Transverse colon (tissue), 4 donors: ENCODE data around the gene HACD1. TPM values are rescaled to one million over a fixed set of nuclear protein-coding genes. Genes with fewer than 3 reads are reported as not detected.

Experiments
- DNase-seq: peaks from one replicate; pipeline ENCODE4 v3.0.0-alpha.2; 2019
- H3K27ac ChIP-seq, 4 donors: fragments of 200-600 bp; sonication (generic); 2 replicates each; pipeline ENCODE4 v1.5.1; 2016 to 2018; ENCODE audit warnings: inconsistent platforms in 4 of 4
- H3K27me3 ChIP-seq: fragments of 200-600 bp; sonication (generic); 2 replicates; pipeline ENCODE4 v1.5.1; 2017; ENCODE audit warnings: inconsistent platforms
- H3K36me3 ChIP-seq, 4 donors: fragments of 200-600 bp; sonication (generic); 2 replicates each; pipeline ENCODE4 v1.5.1; 2017 to 2019; ENCODE audit warnings: inconsistent platforms in 4 of 4
- H3K4me1 ChIP-seq, 4 donors: fragments of 200-600 bp; sonication (generic); 2 replicates each; pipeline ENCODE4 v1.5.1; 2017 to 2020; ENCODE audit warnings: inconsistent platforms in 4 of 4
- H3K4me3 ChIP-seq, 4 donors: fragments of 200-600 bp; sonication (generic); 1 replicate in 1 of 4; 2 replicates in 3 of 4; pipeline versions ENCODE4 v1.5.1 to v1.6.1; 2017 to 2019; ENCODE audit warnings: inconsistent platforms in 4 of 4
- H3K9me3 ChIP-seq, 2 donors: fragments of 200-600 bp; sonication (generic); 2 replicates each; pipeline ENCODE4 v1.5.1; 2017 to 2019; ENCODE audit warnings: inconsistent platforms in 2 of 2
- EP300 ChIP-seq: sonication (generic); formaldehyde crosslinking; IDR thresholded peaks from one replicate; pipeline ENCODE4 v1.6.1; 2017; ENCODE audit warnings: antibody characterized with exemption, low read depth
- POLR2A ChIP-seq: fragments of 450-650 bp; IDR thresholded peaks from one replicate; pipeline ENCODE4 v1.6.1; 2016; ENCODE audit warnings: antibody characterized with exemption, mild to moderate bottlenecking, moderate library complexity
- POLR2AphosphoS5 ChIP-seq, 3 donors: sonication (generic); formaldehyde crosslinking; IDR thresholded peaks; one replicate each; pipeline ENCODE4 v1.6.1; 2016; ENCODE audit warnings: antibody characterized with exemption in 3 of 3
- WGBS, 2 donors: methylation state at CpG; one replicate each; pipeline ENCODE4 v1.1.5; 2018; ENCODE audit warnings: low coverage in 1 of 2; 5-methylcytosine and 5-hydroxymethylcytosine counted together
- in situ Hi-C, 4 donors: fragments of 200-750 bp; cut with MboI; loops; one replicate each; pipeline versions ENCODE4 v1.15.0 to v1.15.1; 2017; ENCODE audit warnings: low sequenced_read_pairs in 3 of 4, low pct_ligation_motif_present in 1 of 4, low pct_unique_long_range_greater_than_20kb in 1 of 4
- intact Hi-C: fragments of 100-400 bp; cut with DNase I; formaldehyde crosslinking; loops from one replicate; pipeline ENCODE4 v1.15.1; 2023; ENCODE audit warnings: low total_unique reads
- total RNA-seq, 4 donors: library from RNA; depleted of rRNA; stranded (reverse); fragments of >200 nt; gene quantifications; one replicate each; pipeline ENCODE4 v1.1.0, GENCODE V29; 2016
- TF ChIP-seq, protein P1 (sequence below), 5 experiments: fragments of 200-600 bp in 3 of 5; fragments of 450-650 bp in 2 of 5; sonication (generic) in 3 of 5; IDR thresholded peaks; 1 replicate in 2 of 5; 2 replicates in 3 of 5; pipeline ENCODE4 v1.5.1; 2016 to 2017; ENCODE audit warnings: antibody characterized with exemption in 5 of 5, inconsistent platforms in 3 of 5, mild to moderate bottlenecking in 2 of 5, moderate library complexity in 1 of 5

Gene HACD1
- total RNA-seq, 4 donors from 2014 or later, result 6.7 to 52.3 (median 16.5) TPM; not detected in 1

DNA sequence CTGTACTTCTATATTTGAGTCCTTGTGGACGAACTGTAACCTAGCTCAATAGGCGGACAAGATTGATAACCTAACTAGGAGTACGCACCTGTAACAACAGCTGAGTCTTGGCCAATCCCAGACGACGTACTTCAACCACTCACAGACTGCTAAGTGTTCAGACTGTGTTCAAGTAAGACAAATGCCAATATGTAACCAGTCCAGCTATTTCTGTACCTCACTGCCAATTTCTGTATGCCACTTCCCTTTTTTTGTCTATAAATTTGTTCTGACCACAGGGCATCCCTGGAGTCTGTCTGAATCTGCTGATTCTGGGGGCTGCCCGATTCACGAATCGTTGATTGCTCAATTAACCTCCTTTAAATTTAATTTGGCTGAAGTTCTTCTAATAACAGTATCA, 32.2 kb downstream of the HACD1 start:
- 69 to 70% methylated on average over 8 of the region's 8 CpGs for WGBS, 2 donors
- DNase-seq, result no peak
- Histone ChIP-seq H3K4me1 (no peaks in the 10 kb centered on the region), H3K27ac (no peak overlapping the region), H3K36me3 (no peaks in the 10 kb centered on the region), H3K9me3 (no peaks in the 10 kb centered on the region), H3K4me3 (no peak overlapping the region), H3K27me3 (no peaks in the 10 kb centered on the region)
- in situ Hi-C loops, result no loop called here
- intact Hi-C loops, result no loop called here
- TF ChIP-seq, protein P1, sequence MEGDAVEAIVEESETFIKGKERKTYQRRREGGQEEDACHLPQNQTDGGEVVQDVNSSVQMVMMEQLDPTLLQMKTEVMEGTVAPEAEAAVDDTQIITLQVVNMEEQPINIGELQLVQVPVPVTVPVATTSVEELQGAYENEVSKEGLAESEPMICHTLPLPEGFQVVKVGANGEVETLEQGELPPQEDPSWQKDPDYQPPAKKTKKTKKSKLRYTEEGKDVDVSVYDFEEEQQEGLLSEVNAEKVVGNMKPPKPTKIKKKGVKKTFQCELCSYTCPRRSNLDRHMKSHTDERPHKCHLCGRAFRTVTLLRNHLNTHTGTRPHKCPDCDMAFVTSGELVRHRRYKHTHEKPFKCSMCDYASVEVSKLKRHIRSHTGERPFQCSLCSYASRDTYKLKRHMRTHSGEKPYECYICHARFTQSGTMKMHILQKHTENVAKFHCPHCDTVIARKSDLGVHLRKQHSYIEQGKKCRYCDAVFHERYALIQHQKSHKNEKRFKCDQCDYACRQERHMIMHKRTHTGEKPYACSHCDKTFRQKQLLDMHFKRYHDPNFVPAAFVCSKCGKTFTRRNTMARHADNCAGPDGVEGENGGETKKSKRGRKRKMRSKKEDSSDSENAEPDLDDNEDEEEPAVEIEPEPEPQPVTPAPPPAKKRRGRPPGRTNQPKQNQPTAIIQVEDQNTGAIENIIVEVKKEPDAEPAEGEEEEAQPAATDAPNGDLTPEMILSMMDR (IDR thresholded peaks at IDR 0.05), result no peak
- no peak for TF ChIP-seq POLR2A
- TF ChIP-seq EP300, result no peak
- no peak for TF ChIP-seq POLR2AphosphoS5 (IDR thresholded peaks at IDR 0.05)

DNA sequence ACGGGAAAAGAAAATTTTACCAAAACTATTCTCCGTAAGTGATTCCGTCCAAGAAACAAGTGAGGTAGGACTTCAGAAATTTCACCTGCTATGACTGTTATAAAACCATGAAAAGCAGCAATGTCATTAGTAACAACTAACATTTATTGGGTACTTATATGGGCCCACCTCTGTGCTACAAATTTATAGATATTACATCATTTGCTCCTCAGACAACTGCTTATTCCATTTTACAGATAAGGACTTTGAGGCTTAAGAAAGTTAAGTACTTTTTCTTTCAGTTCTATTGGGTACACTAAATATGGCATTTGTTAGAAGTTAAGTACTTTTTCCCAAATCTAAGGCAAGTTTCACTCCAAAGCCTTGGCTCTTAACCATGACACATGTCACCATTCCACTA, 36.3 kb downstream of the HACD1 start:
- no peak overlapping the region for H3K27ac ChIP-seq
- DNase-seq, result no peak
- no peaks in the 10 kb centered on the region for H3K4me1 ChIP-seq
- no peaks in the 10 kb centered on the region for H3K36me3 ChIP-seq
- TF ChIP-seq POLR2AphosphoS5 (IDR thresholded peaks at IDR 0.05) (no peak), EP300 (no peak), POLR2A (no peak)
- TF ChIP-seq, protein P1 (IDR thresholded peaks at IDR 0.05), result no peak
- 78 to 87% methylated on average over 3 of the region's 3 CpGs for WGBS, 2 donors
- in situ Hi-C loops (no loop called here), intact Hi-C loops (no loop called here)
- no peaks in the 10 kb centered on the region for H3K27me3 ChIP-seq
- H3K9me3 ChIP-seq, result no peaks in the 10 kb centered on the region
- H3K4me3 ChIP-seq, result no peak overlapping the region

DNA sequence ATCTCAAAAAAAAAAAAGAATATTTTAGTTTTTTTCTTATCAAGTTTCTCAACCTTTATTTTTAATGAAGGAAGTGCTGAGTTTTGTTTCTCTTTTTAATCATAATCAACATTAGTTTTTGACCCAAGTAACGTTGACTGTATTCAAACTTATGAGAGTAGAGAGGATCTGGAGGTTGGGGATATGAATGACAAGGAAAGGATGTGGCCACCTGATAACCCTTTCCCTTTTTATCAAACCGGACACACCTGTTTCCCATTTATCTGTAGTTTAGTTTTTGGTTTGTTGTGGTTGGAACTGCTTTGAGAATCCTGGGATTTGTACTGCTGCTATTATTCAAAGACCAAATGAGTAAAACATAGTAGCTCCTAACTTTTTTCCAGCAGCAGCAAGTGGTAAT, 38.6 kb downstream of the HACD1 start:
- WGBS, 2 donors, result 60 to 67% methylated on average over 2 of the region's 2 CpGs
- Histone ChIP-seq H3K9me3 (no peaks in the 10 kb centered on the region), H3K27ac (no peak overlapping the region), H3K4me3 (no peak overlapping the region), H3K4me1 (no peaks in the 10 kb centered on the region), H3K36me3 (no peaks in the 10 kb centered on the region), H3K27me3 (no peaks in the 10 kb centered on the region)
- intact Hi-C loops (no loop called here), in situ Hi-C loops (no loop called here)
- TF ChIP-seq EP300 (no peak), POLR2A (no peak), POLR2AphosphoS5 (IDR thresholded peaks at IDR 0.05) (no peak)
- TF ChIP-seq, protein P1 (IDR thresholded peaks at IDR 0.05), result no peak
- DNase-seq, result no peak

DNA sequence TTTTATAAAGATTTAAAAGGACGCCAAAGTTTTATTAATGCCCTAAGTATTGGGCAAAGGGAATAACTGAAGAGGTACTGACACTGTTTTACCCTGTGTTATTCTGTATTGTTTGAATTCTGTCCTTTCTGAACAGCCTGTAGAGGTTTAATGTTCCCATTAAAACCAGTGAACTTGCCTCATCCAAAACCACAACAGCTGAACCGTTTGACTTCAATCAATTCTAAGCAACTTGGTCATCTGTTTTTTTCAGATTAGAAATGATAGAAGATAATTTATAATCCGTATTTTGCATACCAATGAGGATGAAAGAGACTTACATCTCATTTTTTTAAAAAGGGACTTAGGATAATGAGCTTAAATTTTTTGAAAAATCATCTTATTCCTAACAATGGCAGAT, 40.4 kb downstream of the HACD1 start:
- DNase-seq, result no peak
- Histone ChIP-seq H3K4me3 (no peak overlapping the region), H3K9me3 (no peaks in the 10 kb centered on the region), H3K4me1 (no peaks in the 10 kb centered on the region), H3K27me3 (no peaks in the 10 kb centered on the region), H3K27ac (no peak overlapping the region), H3K36me3 (no peaks in the 10 kb centered on the region)
- TF ChIP-seq, protein P1 (IDR thresholded peaks at IDR 0.05), result no peak
- TF ChIP-seq POLR2A, result no peak
- TF ChIP-seq EP300, result no peak
- TF ChIP-seq POLR2AphosphoS5 (IDR thresholded peaks at IDR 0.05), result no peak
- intact Hi-C loops, result no loop called here
- in situ Hi-C loops, result no loop called here
- 62 to 78% methylated on average over 3 of the region's 3 CpGs for WGBS, 2 donors
